HG02642 (cell line): Measurements from ENCODE around the gene ZFAND2B.
A peak's percentile ranks its signal among the peaks of the same experiment; 100 is the strongest.

Experiments
- ATAC-seq: cut with Tn5 transposase; IDR thresholded peaks from one replicate; pipeline ENCODE4 v1.9.1; 2021; ENCODE audit warnings: mild to moderate bottlenecking; ENCODE audit not compliant: unreplicated experiment, poor library complexity

ZFAND2B gene, protein sequence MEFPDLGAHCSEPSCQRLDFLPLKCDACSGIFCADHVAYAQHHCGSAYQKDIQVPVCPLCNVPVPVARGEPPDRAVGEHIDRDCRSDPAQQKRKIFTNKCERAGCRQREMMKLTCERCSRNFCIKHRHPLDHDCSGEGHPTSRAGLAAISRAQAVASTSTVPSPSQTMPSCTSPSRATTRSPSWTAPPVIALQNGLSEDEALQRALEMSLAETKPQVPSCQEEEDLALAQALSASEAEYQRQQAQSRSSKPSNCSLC

DNA sequence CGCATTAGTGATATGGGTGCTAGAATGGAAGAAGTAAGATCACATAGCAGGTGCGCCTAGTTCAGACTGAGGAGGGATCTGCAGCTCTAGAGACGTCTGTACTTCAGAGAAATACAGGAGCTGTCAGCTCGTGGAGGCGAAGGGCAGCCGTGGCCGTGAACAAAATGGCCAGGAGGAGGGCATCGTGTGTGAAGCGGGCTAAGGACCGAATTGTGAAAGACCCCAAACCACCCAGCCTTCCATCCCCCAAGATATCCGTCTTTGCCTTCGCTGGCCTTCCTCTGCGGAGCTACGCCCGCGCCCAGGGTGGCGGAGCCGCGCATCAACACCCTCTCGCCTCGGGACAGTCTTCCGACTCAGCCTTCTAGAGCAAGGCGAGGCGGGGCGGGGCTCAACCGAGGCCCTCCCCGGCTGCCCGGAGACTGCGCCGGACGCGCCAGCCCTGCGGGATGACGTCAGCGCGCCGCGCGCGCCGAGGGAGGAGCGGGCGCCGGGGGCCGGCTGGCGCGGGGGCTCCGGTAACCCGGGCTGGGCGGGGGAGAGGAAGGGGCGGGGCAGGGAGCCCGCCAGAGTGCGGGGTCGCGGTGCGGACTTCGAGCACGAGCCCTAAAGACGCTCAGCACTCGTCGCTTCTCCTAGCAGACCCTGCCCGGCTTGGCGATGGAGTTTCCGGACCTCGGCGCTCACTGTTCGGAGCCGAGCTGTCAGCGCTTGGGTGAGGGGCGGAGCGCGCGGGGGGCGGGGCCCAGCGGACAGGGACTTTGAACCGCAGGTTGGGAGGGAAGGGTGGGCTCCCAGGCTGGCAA, at the start of gene ZFAND2B:
ZFAND2B (plus strand) TSS at position 455 of the 806 bp plus-strand sequence; CDS start at position 661, 206 bp downstream.
- ATAC-seq, result peak; percentile 97

DNA sequence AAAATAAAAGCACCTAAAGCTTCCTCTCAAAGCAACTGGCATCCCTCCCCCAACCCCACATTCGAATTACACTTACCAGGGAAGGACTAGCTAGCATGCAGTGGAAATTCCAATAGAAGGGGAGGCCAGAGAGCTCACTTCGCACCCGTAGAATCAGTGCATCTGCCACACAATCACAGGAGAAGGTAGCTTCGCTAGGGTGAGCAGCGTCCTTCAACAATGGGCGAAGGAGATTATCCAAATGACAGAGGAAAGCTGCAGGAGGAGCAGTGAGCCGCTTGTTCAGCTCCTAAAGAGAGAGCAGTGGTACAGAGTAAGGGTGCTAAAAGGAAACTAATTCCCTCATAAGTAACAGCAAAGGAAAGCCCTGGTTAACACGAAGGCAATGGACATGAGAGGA, 49.2 kb upstream of the ZFAND2B start:
- no peak for ATAC-seq

DNA sequence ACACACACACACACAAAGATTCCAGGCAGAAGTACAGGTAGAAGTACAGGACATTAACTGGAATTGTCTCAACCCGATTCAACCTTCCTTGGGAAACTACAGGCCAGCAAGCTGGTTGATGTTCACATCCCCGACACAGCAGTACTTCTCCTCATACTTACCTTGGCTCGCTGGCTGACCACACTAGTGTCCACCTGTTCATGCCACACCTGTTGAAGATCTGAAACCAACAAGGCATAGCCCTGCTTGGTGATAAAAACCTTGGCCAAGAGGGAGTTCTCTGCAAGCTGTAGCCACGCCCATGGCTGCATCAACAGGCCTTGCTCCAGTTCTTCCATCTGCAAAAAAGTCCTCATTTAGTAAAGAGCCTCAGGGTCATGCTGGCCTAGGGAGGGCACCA, 48.6 kb upstream of the ZFAND2B start:
- no peak for ATAC-seq

DNA sequence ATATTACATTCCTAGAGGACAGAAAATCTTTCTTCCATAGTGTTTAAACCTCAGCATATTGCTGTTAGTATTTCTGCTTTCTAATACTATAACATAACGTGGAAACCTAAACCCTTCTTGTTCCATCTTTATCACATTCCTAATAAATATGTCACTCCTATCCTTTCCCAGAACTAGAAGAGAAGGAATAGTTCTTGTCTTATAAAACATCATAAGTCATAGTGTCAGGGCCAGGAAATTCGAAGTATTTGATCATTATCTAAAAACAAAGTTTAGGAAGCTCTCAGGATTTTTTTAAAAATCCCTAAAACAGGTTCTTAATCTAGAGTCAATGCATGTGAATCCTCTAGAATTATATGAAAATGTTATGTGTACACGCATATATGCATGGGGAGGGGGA, 48.0 kb upstream of the ZFAND2B start:
- no peak for ATAC-seq

DNA sequence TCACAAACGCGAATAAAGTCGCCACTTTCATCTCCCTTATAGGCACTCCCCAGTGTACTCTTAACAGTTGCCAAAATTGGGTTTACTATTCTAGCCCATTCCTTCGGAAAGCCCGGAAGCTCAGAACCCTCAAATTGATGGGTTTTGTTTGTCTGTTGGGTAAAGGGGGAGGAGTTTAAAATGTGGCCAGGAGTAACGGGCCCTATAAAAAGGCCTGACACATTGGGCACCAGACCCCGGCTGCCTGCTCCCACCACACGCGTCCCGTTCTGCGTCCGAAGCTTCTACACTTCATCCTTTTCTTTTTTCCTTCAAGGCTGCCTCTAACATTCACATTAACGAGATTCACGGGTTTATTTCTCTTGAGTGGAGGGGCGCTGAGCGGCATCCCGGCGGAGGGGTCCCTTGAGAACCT, 46.8 kb upstream of the ZFAND2B start:
- no peak for ATAC-seq

DNA sequence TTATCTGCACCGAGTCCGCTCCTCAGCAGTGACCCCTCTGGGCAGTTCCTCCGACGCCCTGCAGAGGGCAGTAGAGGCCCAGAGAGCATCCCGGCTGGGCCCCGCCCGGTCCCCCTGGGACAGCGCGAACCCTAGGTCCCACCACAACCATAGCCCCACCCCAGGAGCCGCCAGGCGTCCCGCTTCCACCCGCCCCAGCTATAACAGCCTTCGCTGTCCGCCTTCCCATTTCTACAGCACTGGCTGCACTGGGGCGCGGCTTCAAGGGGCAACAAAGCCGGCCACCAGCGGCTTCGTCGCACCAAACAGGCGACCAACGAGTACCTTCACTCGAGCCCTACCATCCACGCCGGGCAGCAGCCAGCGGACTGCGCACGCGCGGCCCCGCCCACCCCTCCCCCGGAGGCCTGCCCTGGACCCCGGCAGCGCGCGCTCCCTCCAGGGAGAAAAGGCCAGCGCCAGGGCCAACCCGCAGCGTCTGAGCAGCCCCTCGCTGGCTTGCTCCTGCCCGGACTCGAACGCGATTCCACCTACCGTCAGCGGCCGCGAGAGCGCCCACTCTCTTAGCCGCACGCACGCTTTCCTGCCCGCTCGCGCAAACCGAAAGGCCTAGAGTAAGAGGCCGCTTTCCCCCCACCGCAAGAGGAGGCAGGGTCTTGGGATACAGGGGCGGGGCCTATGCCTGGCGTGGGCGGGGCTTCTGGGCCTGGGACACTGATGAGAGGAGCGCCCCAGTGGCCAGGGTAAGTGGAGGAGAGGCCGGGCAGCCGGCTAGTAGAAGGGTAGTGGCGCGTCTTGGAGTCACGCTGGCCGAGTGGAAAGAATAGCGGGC, 46.2 kb upstream of the ZFAND2B start, which contains the start of gene NHEJ1:
NHEJ1 (minus strand) TSS at position 630 of the 832 bp plus-strand sequence. CDS start 2,453 bp downstream, outside the sequence.
- ATAC-seq, result peak; percentile 86

DNA sequence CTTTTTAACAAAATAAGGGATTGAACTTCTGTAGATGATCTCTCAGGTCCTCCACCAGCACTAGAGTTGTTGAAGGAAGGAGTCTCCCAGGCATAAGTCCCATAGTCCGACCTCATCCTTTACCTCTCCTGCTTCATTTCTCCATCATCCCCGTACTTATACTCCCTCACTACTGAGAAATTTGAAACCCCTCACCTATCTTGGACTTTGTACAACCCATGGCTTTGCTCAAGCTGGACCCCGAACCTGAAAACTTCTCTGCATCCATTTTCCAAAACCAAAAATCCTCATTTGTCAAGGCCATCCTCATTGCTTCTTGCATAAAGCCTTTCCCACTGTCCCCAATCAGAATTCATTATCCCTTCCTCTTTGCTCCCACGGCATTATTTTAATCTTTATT, 45.5 kb upstream of the ZFAND2B start:
- ATAC-seq, result no peak

DNA sequence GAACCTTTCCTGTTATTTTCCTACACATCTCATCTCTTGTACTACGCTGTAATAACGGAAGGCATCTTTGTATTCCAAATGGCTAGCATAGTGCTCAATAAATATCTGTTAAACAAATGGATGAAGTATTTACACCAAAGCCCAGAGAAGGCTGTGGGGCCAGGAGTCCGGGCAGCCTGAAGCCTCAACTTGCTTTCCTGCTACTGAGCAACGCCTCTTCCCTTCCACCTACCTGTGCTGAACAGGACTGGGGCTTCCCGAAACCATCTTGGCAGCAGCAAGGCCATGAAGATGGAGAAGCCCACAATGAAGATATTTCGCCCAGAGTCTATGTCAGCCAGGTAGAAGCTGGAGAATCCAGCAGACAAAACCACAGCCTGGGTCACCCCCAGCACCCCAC, 43.4 kb upstream of the ZFAND2B start:
- no peak for ATAC-seq

DNA sequence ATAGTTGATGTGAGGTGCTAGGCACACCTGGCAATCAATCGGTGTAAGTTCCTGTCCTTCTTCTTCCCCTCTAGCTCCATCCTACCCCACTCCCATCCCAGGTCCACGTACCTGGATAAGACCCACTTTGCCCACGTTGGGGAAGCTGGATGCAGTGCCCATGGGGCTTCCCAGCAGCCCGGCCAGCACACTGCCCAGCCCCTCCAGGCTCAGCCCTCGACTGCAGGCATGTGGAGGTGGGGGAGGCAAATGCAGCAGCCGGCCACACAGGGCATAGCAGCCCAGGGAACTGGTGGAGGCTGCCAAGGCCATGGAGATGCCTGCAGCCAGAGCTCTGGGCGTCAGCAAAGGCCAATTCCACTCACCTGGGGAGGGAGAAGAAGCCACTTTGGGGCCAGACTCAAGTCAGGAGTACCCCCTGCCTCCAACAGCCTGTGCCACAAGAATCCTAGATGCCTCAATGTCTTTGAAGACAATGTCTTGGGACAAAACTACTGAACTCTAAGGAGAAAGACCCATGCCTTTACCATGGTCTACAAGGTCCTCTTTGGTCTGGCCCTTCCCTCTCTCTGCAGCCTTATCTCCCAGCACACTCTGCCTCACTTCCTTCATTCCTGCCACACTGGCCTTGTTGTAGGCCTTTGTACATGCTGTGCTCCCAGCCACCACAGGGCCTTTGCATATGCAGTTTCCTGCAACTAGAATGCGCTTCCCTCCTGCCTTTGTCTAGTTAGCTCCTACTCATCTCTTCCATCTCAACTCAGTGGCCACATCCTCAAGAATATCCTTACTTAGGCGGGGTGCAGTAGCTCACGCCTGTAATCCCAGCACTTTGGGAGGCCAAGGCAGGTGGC, 41.3 kb upstream of the ZFAND2B start:
- no peak for ATAC-seq

DNA sequence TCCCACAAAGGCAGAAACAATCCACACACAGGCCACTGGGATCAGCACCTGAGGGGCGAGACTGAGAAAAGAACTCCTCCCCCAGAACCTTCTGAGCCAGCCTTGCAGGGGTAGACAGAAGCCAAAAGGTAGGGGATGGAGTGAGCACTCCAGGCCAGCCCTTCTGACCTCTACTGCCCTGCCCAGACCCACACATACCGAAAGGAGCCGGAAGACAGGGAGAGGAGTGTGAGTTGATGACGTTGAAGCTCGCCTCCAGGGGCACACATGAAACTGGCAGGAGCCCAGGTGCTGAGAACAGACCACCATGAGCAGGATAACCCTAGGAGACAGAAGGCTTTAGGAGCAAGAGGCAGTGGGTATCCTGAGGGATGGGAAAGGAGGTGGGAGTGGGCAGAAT, 38.6 kb upstream of the ZFAND2B start:
- no peak for ATAC-seq

DNA sequence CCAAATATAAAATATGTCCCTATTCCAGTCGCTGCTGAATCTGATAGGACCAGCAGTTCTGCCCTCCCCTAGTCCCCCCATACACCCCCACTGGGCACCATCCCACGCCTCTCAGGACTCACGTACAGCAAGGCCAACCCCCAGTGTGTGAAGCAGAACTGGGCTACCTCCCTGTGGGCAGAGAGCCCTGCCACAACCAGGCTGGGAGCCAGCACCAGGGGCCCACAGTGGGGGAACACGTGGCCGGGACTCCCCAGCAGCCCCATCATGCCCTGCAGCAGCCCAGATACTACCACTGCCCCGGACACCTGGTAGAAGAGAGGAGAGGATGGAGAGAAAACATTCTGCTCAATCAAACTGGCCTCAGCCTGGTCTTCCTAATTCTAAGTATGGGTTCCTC, 38.1 kb upstream of the ZFAND2B start:
- no peak for ATAC-seq

DNA sequence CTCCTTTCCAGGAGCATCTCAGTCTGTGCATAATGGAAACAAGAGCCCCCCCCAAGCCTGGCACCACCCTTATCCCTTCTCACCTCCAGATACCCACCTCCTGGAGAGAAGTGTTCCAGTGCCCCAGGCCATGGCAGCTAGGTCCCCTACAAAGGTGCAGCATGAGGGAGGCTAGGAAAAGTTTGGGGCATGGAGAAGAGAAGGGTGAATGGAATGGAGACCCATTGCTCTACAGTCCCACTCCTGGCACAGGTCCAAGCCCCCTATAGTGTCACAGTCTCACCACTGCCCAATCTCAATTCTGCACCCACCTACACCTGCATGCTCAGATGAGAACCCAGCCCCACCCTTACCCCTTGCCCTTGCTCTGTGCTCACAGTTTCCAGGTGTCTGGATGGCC, 37.6 kb upstream of the ZFAND2B start:
- ATAC-seq, result no peak

DNA sequence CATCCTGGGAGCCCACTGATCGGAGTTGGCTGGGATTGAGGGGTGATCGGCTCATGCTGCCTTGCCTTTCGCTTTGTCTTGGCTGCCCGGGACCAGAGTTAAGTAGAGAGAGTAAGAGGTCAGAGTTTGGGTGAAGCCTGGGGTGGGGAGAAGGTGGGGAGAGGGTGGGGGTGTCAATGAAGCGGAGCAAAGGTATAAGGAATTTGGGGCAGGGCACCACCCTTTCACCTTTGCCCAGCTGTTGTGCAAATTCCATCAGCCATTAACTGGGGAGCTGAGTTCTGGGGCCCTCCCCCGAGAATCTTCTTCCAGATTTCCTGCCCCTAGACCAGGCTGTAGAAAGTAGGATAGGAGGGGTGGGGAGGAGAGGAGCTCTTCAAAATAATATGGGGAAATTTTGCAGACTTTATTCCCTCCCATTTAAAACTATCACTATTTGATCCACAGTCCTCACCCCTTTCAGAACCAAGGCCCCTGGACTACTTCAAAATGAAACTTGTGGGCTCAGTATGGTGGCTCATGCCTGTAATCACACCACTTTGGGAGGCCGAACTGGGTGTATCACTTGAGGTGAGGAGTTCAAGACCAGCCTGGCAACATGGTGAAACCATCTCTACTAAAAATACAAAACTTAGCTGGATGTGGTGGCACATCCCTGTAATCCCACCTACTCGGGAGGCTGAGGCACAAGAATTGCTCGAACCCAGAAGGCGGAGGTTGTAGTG, 36.5 kb upstream of the ZFAND2B start, which contains the start of gene SLC23A3:
SLC23A3 (minus strand) TSS at position 100 of the 725 bp plus-strand sequence; CDS start at position 55, 45 bp downstream.
- ATAC-seq, result no peak

DNA sequence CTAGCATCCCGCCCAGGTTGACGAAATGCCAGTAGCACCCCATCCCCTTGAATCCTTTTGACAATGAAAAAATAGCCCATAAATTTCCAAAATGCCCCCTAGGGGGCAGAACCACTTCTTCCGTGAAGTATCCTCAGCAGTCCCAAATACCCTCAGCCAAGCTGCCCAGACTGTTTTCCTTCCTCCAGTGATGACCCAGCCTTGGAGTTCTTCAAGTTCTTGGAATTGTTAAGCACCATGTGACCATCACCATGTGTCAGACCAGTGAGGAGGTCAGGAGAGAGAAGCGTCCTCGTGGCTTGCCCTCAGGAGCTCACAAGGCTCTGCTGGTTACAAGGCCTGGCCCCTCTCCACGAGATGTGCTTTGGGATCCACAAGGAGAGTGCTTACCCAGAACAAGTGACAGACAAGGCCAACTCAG, 35.3 kb upstream of the ZFAND2B start:
- no peak for ATAC-seq

DNA sequence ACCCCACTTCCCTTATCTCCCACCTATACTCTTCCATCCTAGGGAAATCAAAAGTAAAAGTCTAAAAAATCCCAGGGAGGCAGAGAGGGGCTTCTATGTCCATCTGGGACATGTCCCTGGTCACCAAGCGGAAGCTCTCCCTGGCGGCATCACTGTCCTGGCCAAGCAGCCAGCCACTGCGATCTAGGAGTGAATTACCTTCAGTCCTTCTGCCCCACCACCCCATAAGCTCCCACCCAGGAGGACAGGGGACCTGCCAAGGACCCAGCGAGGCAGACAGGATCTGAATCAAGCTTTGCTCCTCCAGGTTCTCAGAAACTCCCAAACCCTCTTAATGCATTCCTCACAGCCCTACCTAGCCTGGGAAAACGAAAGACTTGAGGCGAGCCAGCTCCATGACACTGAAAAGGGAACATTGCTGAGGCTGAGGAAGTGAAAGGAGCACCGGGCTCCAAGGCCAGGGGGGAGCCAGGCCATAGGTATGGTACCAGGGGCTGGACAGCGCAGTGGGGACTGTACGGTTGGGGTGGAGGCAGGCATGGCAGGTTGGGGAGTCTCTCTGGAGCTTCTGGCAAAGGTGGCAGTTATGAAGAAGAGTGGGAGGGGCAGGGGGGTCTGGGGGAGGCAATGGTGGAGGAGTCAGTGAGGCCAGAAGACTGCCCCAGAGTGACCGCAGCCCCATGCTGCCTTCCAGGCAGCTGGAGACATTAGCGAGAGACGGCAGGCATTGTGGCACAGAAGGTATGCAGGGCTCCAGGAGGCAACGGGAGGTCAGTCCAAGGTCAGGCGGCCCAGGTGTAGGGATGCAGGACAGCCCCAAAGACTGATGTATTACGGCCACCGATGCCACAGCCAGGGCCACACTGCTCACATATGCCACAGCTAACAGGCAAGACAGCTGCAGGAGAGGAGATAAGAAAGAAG, 34.1 kb upstream of the ZFAND2B start:
- ATAC-seq, result no peak

DNA sequence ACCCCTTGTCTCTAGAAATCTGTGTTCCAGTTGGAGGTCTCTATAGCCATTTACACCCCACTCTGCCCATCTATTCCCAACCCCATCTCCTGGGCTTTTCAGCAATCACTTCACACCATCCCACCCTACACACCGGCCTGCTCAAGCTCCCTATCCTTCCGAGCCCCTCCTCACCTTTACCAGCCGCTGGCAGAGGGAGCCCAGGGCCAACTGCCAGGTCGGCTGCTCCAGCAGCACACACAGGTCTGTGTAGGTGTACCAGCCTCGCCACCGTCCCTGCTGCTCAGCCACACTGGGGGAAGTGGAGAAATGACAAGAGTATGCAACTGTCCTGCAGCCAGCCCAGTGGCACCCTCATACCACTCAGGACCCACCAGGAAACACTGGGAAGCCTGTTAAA, 33.4 kb upstream of the ZFAND2B start:
- ATAC-seq, result no peak

DNA sequence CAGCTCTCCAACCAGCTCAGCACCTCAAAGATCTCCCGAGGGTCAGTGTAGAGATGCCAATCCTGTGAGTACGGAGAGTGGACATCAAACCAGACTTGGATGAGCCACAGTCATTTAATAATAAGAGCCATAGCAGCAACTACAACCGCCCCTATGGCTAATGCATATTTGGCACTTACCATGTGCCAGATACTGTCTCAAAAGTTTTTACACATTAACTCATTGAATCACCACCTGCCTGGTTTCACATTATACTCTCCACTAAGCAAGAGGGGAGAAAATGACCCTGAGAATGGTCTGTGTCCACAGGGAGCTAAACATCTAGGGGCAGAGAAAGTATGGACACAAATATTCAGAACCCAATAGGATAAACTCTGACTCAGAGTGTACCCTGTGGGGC, 32.4 kb upstream of the ZFAND2B start:
- no peak for ATAC-seq

DNA sequence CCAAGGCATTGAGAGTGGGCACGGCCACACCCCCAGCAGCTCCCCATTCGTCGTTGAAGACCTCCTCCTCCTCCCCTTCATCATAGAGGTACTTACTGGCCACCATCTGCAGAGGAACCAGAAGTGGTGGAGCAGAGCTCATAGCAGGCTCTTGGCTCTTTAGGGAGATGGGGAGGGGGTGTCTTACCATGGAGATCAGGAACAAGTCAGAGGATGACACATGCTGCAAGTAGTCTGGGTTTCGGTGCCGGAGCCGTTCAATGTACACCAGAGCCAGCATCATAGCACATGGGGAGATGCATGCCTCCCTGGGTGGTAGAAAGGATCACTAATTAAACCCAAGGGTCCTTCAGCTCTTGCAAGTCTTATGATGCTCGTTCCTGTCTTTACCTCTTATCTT, 31.8 kb upstream of the ZFAND2B start:
- no peak for ATAC-seq
